Progenitor cell of endocrine pancreas (in vitro differentiated cells): Measurements from ENCODE around the gene BLNK. TPM values are rescaled to one million over a fixed set of nuclear protein-coding genes. Genes with fewer than 3 reads are reported as not detected.

Experiments used
- DNase-seq: peaks from one replicate; pipeline ENCODE4 v3.0.0; 2021; ENCODE audit warnings: low spot score; ENCODE audit not compliant: unreplicated experiment
- H3K27ac Mint-ChIP-seq: 2 replicates; pipeline ENCODE4 v1.8.0; 2021; ENCODE audit warnings: mild to moderate bottlenecking, moderate library complexity, mixed read lengths
- H3K27me3 Mint-ChIP-seq: 2 replicates; pipeline ENCODE4 v1.8.0; 2021; ENCODE audit warnings: mixed read lengths
- H3K36me3 Mint-ChIP-seq: 2 replicates; pipeline ENCODE4 v1.8.0; 2022; ENCODE audit warnings: mixed read lengths; ENCODE audit not compliant: insufficient read depth
- H3K4me1 Mint-ChIP-seq: 2 replicates; pipeline ENCODE4 v1.8.0; 2021; ENCODE audit warnings: low read depth, mixed read lengths
- H3K4me3 Mint-ChIP-seq: 2 replicates; pipeline ENCODE4 v1.8.0; 2021; ENCODE audit warnings: low read depth, mild to moderate bottlenecking, moderate library complexity, mixed read lengths
- H3K9me3 Mint-ChIP-seq: 2 replicates; pipeline ENCODE4 v1.8.0; 2021; ENCODE audit warnings: low read depth, mixed read lengths
- CTCF ChIP-seq: fragments of 200-600 bp; sonication (generic); IDR thresholded peaks from one replicate; pipeline ENCODE4 v1.5.0; 2021; ENCODE audit warnings: antibody characterized with exemption, mild to moderate bottlenecking; ENCODE audit not compliant: unreplicated experiment
- total RNA-seq: library from RNA; stranded (reverse); gene quantifications from 2 replicates; pipeline ENCODE4 v1.2.1, GENCODE V29; 2021

BLNK gene
- total RNA-seq, 1 donor from 2014 or later = 1.6 TPM

GRCh38 chr10:96153070-96153469 is 118.3 kb downstream of the BLNK start:
- DNase-seq = no peak
- TF ChIP-seq CTCF = no peak
- H3K27ac Mint-ChIP-seq = no peak overlapping the region
- peaks cover 4% of the 10 kb centered on the region for H3K4me1 Mint-ChIP-seq
- H3K4me3 Mint-ChIP-seq = no peak overlapping the region
- no peaks in the 10 kb centered on the region for H3K27me3 Mint-ChIP-seq
- no peaks in the 10 kb centered on the region for H3K9me3 Mint-ChIP-seq
- peaks cover 30% of the 10 kb centered on the region for H3K36me3 Mint-ChIP-seq

GRCh38 chr10:96152437-96152836 is 118.9 kb downstream of the BLNK start:
- no peak for DNase-seq
- Mint-ChIP-seq H3K27me3 (no peaks in the 10 kb centered on the region), H3K4me3 (no peak overlapping the region), H3K36me3 (peaks cover 31% of the 10 kb centered on the region), H3K4me1 (peaks cover 4% of the 10 kb centered on the region), H3K27ac (no peak overlapping the region), H3K9me3 (no peaks in the 10 kb centered on the region)
- no peak for TF ChIP-seq CTCF

Other genes with a start within 250 kb of the BLNK start
- 45.8 and 46.6 TPM in 2 replicates for gene CCNJ, start 228.0 kb downstream of the BLNK start, total RNA-seq
- gene ZNF518A, start 141.3 kb downstream of the BLNK start, total RNA-seq = 49.9 and 51.9 TPM in 2 replicates
- not detected in 2 replicates for gene DNTT, start 32.9 kb upstream of the BLNK start, total RNA-seq
- not detected in 2 replicates for gene OPALIN, start 87.4 kb upstream of the BLNK start, total RNA-seq
- 0.58 and 0.60 TPM in 2 replicates for gene TLL2, start 242.4 kb upstream of the BLNK start, total RNA-seq